Measurements from ENCODE around the gene CRADD.
"Not testable (repeated sequence)": the region's sequence is repeated elsewhere in the genome, so short reads cannot be mapped to it uniquely, and the experiment has no call there.

CRADD gene

DNA sequence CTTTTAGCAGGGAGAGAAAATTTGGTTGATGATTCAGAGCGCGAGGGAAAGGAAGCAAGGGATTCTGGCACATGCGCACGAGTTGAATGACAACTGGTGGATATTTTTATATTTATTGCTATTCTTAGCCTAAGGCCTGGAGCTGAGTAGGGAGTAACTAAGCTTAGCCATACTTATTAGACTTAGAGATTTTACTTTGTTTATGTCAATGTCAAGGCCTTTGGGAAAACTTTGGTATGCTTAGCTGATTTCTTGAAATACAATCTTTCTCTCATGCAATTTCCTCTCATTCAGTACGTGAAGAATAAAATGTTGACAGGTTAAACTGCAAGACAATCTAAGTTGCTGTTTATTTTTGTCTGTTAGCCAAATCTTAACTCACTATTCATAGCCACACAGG is 101.1 kb downstream of the CRADD start:
- no peaks in the 10 kb centered on the region for H3K9me3 ChIP-seq (ENCODE audit: control insufficient read depth in 2 of 2, low read length in 2 of 2)
- no peaks in the 10 kb centered on the region for H3K27me3 ChIP-seq (ENCODE audit: control insufficient read depth in 2 of 2, insufficient read depth in 2 of 2, low read length in 2 of 2)
- peak overlapping the region in 1 of 2 donors; percentile 72 for H3K27ac ChIP-seq (ENCODE audit: low read depth in 2 of 2, low read length in 2 of 2)
- peaks cover 0 to 6% of the 10 kb centered on the region in 2 donors for H3K4me1 ChIP-seq (ENCODE audit: control insufficient read depth in 2 of 2, insufficient read depth in 2 of 2, low read length in 2 of 2)
- no peak overlapping the region for H3K4me3 ChIP-seq (ENCODE audit: low read length in 2 of 2)
- H3K9ac ChIP-seq (ENCODE audit: low read depth in 1 of 2, low read length in 2 of 2) = no peak overlapping the region
- no peaks in the 10 kb centered on the region for H3K36me3 ChIP-seq (ENCODE audit: control insufficient read depth in 2 of 2, insufficient read depth in 2 of 2, low read length in 2 of 2)

DNA sequence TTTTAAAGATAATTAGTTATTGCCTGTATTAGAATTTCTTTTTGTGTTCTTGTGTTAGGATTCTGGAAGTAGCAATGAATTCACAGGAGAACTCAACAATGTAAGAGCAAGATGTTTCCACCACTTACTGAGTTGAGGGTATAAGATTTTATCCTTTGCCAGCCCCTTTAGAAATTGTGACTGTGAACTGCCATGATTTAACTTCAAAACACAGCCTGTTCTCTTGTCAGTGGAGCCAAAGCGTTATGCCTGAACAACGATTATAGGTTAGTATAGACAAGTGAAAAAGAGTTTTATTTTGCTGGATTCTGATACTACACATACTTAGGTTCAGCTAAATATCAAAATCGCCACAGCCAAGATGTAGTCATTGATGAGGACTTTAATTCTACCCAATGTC is 101.6 kb downstream of the CRADD start:
- Histone ChIP-seq H3K9ac (ENCODE audit: low read depth in 1 of 2, low read length in 2 of 2) (no peak overlapping the region), H3K9me3 (ENCODE audit: control insufficient read depth in 2 of 2, low read length in 2 of 2) (no peaks in the 10 kb centered on the region), H3K27me3 (ENCODE audit: control insufficient read depth in 2 of 2, insufficient read depth in 2 of 2, low read length in 2 of 2) (no peaks in the 10 kb centered on the region), H3K4me3 (ENCODE audit: low read length in 2 of 2) (no peak overlapping the region), H3K27ac (ENCODE audit: low read depth in 2 of 2, low read length in 2 of 2) (peak overlapping the region; percentile 17 to 48), H3K4me1 (ENCODE audit: control insufficient read depth in 2 of 2, insufficient read depth in 2 of 2, low read length in 2 of 2) (peaks cover 0 to 6% of the 10 kb centered on the region in 2 donors), H3K36me3 (ENCODE audit: control insufficient read depth in 2 of 2, insufficient read depth in 2 of 2, low read length in 2 of 2) (no peaks in the 10 kb centered on the region)

DNA sequence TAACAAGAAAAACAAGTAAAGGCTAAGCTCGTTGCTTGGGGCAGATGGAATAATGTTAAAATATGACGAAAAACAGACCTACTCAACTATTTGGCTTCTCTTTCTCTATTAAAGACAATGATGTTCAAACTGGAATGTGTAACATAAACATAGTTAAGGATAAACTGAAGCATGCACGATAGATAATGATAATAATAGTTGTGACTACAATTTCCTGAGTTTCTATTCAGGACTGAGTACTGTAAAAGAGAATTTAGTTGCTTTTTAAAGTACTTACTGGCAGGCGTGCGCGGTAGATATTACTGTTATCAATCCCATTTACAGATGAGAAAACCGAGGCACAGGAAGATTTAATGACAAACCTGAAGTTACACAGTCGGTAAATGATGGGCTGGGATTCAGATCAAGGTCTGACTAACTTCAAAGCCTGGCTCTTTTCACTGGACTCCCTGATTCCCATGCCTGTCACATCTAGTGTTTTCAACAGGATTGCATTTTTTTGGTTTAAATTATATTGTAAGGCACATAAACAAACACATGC is 103.0 kb downstream of the CRADD start:
- H3K4me3 ChIP-seq (ENCODE audit: low read length in 2 of 2) = no peak overlapping the region
- peaks cover 0 to 6% of the 10 kb centered on the region in 2 donors for H3K4me1 ChIP-seq (ENCODE audit: control insufficient read depth in 2 of 2, insufficient read depth in 2 of 2, low read length in 2 of 2)
- H3K27me3 ChIP-seq (ENCODE audit: control insufficient read depth in 2 of 2, insufficient read depth in 2 of 2, low read length in 2 of 2) = no peaks in the 10 kb centered on the region
- no peak overlapping the region for H3K9ac ChIP-seq (ENCODE audit: low read depth in 1 of 2, low read length in 2 of 2)
- H3K27ac ChIP-seq (ENCODE audit: low read depth in 2 of 2, low read length in 2 of 2) = no peak overlapping the region
- H3K36me3 ChIP-seq (ENCODE audit: control insufficient read depth in 2 of 2, insufficient read depth in 2 of 2, low read length in 2 of 2) = no peaks in the 10 kb centered on the region
- H3K9me3 ChIP-seq (ENCODE audit: control insufficient read depth in 2 of 2, low read length in 2 of 2) = no peaks in the 10 kb centered on the region

DNA sequence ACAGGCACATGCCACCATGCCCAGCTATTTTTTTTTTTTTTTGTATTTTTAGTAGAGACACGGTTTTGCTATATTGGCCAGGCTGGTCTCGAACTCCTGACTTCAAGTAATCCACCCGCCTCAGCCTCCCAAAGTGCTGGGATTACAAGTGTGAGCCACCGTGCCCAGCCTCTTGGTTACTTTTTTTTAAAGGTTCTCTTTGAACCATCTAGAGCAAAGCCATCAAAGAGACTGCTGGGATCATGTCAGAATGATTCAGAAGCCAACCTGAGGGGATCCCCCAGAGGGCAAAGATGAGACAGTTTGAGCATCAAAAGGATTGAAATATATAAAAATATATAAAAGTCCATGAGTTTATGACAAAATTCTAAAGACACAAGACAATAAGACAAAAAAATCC is 103.7 kb downstream of the CRADD start:
- H3K4me1 ChIP-seq (ENCODE audit: control insufficient read depth in 2 of 2, insufficient read depth in 2 of 2, low read length in 2 of 2); H3K27me3 ChIP-seq (ENCODE audit: control insufficient read depth in 2 of 2, insufficient read depth in 2 of 2, low read length in 2 of 2); H3K9me3 ChIP-seq (ENCODE audit: control insufficient read depth in 2 of 2, low read length in 2 of 2); H3K36me3 ChIP-seq (ENCODE audit: control insufficient read depth in 2 of 2, insufficient read depth in 2 of 2, low read length in 2 of 2); H3K4me3 ChIP-seq (ENCODE audit: low read length in 2 of 2); H3K27ac ChIP-seq (ENCODE audit: low read depth in 2 of 2, low read length in 2 of 2); H3K9ac ChIP-seq (ENCODE audit: low read depth in 1 of 2, low read length in 2 of 2): not testable (repeated sequence)

DNA sequence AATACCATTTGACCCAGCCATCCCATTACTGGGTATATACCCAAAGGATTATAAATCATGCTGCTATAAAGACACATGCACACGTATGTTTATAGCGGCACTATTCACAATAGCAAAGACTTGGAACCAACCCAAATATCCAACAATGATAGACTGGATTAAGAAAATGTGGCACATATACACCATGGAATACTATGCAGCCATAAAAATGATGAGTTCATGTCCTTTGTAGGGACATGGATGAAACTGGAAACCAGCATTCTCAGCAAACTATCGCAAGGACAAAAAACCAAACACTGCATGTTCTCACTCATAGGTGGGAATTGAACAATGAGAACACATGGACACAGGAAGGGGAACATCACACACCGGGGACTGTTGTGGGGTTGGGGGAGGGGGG is 104.8 kb downstream of the CRADD start:
- H3K27ac ChIP-seq (ENCODE audit: low read depth in 2 of 2, low read length in 2 of 2); H3K36me3 ChIP-seq (ENCODE audit: control insufficient read depth in 2 of 2, insufficient read depth in 2 of 2, low read length in 2 of 2); H3K9ac ChIP-seq (ENCODE audit: low read depth in 1 of 2, low read length in 2 of 2); H3K27me3 ChIP-seq (ENCODE audit: control insufficient read depth in 2 of 2, insufficient read depth in 2 of 2, low read length in 2 of 2); H3K4me3 ChIP-seq (ENCODE audit: low read length in 2 of 2); H3K4me1 ChIP-seq (ENCODE audit: control insufficient read depth in 2 of 2, insufficient read depth in 2 of 2, low read length in 2 of 2); H3K9me3 ChIP-seq (ENCODE audit: control insufficient read depth in 2 of 2, low read length in 2 of 2): not testable (repeated sequence)

DNA sequence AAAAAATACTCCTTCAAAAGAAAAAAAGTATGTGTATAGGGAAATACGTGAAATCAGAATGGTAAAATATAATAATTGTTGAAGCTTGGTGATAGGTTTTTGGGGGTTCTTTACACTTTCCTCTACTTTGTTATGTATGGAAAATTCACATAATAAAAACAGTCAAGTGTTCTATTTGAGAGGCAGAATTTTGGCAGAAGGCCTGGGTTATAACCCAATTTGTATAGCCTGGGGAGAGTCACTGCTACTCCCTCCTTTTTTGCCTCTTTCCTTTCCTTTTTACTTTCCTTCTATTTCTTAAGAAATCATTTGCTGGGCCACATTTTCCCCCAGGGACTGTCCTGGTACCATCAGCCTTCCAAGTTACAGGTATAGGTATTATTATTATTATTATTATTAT is 105.7 kb downstream of the CRADD start:
- H3K9ac ChIP-seq (ENCODE audit: low read depth in 1 of 2, low read length in 2 of 2) = no peak overlapping the region
- no peak overlapping the region for H3K27ac ChIP-seq (ENCODE audit: low read depth in 2 of 2, low read length in 2 of 2)
- H3K36me3 ChIP-seq (ENCODE audit: control insufficient read depth in 2 of 2, insufficient read depth in 2 of 2, low read length in 2 of 2) = no peaks in the 10 kb centered on the region
- no peak overlapping the region for H3K4me3 ChIP-seq (ENCODE audit: low read length in 2 of 2)
- H3K9me3 ChIP-seq (ENCODE audit: control insufficient read depth in 2 of 2, low read length in 2 of 2) = no peaks in the 10 kb centered on the region
- peaks cover 0 to 1% of the 10 kb centered on the region in 2 donors for H3K4me1 ChIP-seq (ENCODE audit: control insufficient read depth in 2 of 2, insufficient read depth in 2 of 2, low read length in 2 of 2)
- no peaks in the 10 kb centered on the region for H3K27me3 ChIP-seq (ENCODE audit: control insufficient read depth in 2 of 2, insufficient read depth in 2 of 2, low read length in 2 of 2)

DNA sequence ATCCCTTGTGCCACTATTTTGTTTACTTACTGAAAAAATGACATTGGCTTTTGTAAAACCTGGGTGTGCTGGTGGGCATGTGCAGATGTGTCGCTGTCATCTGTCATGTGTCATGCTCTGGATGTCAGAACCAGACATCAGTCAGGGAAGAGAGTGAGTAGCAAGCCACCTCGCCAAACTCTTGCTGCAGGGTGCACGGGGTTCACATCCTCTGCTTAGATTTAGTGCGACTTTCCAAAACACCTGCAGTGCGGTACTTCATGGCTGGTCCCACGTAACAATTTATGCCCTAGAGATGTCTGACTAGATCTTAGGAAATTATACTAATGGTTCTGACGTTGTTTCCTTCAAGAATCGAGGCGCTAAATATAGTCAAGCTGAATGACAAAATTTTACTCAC is 106.7 kb downstream of the CRADD start:
- no peaks in the 10 kb centered on the region for H3K4me1 ChIP-seq (ENCODE audit: control insufficient read depth in 2 of 2, insufficient read depth in 2 of 2, low read length in 2 of 2)
- no peak overlapping the region for H3K4me3 ChIP-seq (ENCODE audit: low read length in 2 of 2)
- no peaks in the 10 kb centered on the region for H3K36me3 ChIP-seq (ENCODE audit: control insufficient read depth in 2 of 2, insufficient read depth in 2 of 2, low read length in 2 of 2)
- H3K27me3 ChIP-seq (ENCODE audit: control insufficient read depth in 2 of 2, insufficient read depth in 2 of 2, low read length in 2 of 2) = no peaks in the 10 kb centered on the region
- H3K27ac ChIP-seq (ENCODE audit: low read depth in 2 of 2, low read length in 2 of 2) = peak overlapping the region in 1 of 2 donors; percentile 29
- H3K9ac ChIP-seq (ENCODE audit: low read depth in 1 of 2, low read length in 2 of 2) = no peak overlapping the region
- no peaks in the 10 kb centered on the region for H3K9me3 ChIP-seq (ENCODE audit: control insufficient read depth in 2 of 2, low read length in 2 of 2)

DNA sequence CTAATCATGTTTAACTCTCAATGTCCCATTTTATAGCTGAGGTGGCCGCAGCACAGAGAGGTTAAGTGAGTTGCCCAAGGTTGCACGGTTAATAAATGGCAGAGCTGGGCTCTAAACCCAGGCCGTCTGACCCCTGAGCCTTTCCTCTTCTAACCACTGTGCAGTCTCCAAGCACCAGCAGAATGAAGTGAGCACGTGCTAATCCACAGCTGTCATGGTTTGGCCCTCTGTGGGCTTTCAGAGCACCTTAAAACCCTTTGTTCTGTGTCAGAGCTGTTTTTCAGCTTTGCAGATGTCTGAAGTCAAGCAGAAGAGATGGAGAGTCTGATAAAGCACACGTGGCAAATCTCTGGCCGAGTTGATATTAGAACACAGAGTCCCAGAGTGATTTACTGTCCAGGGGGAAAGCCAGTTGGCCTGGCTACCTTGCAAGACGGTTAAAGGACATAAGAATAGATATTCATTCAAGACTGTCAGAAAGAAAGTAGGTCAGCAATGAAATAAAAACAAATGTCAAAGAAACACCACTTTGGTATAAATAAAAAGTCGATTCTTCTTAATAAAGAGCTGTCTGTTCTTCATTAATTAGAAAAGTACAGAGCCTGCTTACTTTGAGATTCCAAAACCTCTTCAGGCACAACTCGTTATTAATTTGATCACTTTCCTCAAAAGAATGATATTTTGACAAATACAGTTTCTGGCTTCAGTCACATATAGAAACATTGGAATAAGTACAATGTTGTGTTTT is 107.3 kb downstream of the CRADD start:
- no peaks in the 10 kb centered on the region for H3K36me3 ChIP-seq (ENCODE audit: control insufficient read depth in 2 of 2, insufficient read depth in 2 of 2, low read length in 2 of 2)
- peak overlapping the region; percentile 12 to 29 for H3K27ac ChIP-seq (ENCODE audit: low read depth in 2 of 2, low read length in 2 of 2)
- H3K9ac ChIP-seq (ENCODE audit: low read depth in 1 of 2, low read length in 2 of 2) = no peak overlapping the region
- no peaks in the 10 kb centered on the region for H3K4me1 ChIP-seq (ENCODE audit: control insufficient read depth in 2 of 2, insufficient read depth in 2 of 2, low read length in 2 of 2)
- no peaks in the 10 kb centered on the region for H3K27me3 ChIP-seq (ENCODE audit: control insufficient read depth in 2 of 2, insufficient read depth in 2 of 2, low read length in 2 of 2)
- no peak overlapping the region for H3K4me3 ChIP-seq (ENCODE audit: low read length in 2 of 2)
- H3K9me3 ChIP-seq (ENCODE audit: control insufficient read depth in 2 of 2, low read length in 2 of 2) = no peaks in the 10 kb centered on the region

DNA sequence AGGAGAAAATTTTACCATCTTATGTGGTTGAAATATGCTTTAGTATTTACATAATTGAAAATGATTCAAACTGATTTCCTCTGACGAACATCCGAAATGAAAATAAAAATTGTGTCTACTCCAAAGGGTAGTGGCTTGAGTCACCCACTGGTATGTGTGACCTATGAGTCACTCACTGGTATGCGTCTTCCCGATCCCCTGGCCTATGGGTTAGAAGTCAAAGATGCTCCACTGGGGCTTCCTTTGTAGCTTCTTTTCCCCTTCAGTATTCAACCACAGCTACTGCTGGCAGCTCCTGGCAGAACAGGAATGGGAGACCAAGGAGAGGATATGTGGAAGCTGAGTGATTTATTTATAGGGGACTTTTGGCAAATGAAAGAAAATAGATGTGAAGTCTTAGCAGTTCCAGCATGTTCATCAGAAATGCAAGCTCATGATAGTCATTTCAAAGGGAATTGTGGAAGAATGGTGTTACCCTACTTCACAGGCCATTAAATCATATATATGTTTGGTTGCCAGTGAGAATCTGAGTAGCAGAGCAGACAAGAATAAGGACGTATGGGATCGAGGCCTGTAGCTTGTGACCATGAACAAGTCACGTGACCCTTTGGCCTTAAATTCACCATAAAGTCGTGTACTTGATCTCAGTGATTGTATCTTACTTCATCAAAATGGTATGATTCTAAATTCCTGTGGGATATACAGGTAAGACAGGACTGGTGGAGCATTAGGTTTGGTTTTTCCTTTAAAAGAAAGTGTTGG is 108.3 kb downstream of the CRADD start:
- peak overlapping the region; percentile 18 to 46 for H3K27ac ChIP-seq (ENCODE audit: low read depth in 2 of 2, low read length in 2 of 2)
- H3K4me3 ChIP-seq (ENCODE audit: low read length in 2 of 2) = no peak overlapping the region
- H3K27me3 ChIP-seq (ENCODE audit: control insufficient read depth in 2 of 2, insufficient read depth in 2 of 2, low read length in 2 of 2) = no peaks in the 10 kb centered on the region
- H3K36me3 ChIP-seq (ENCODE audit: control insufficient read depth in 2 of 2, insufficient read depth in 2 of 2, low read length in 2 of 2) = no peaks in the 10 kb centered on the region
- no peak overlapping the region for H3K9ac ChIP-seq (ENCODE audit: low read depth in 1 of 2, low read length in 2 of 2)
- H3K9me3 ChIP-seq (ENCODE audit: control insufficient read depth in 2 of 2, low read length in 2 of 2) = no peaks in the 10 kb centered on the region
- no peaks in the 10 kb centered on the region for H3K4me1 ChIP-seq (ENCODE audit: control insufficient read depth in 2 of 2, insufficient read depth in 2 of 2, low read length in 2 of 2)

DNA sequence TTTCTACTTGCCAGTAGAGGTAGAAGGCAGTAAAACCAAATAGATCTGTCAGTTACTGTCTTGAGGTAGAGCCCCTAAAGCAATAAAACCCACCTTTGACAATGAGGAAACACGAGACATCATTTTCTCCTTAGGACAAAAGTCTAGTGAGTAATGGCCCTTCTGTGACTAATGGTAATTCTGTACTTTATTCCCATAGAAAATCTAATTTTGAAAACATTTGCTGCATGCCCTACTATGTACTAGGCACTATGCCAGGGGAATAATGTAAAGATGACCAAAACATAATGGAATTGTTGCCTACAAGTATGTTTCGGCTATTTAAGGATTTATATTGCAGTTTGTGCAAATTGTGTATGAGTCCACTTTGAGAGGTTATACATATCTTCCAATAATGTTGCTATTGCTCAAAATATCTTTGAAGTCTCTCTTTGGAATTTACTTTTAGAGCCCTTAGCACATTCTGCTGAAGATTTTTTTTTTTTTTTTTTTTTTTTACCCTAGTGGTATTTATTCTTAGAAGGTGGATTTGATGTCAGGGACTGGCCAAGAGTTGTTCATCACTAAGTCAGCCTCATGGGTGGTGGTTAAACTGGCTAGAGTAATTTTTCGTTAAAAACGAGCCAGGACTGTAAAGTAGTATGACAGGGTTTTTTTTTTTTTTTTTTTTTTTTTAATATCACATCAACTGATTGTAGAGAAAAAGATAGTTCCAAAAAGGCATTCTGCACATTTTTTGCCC is 109.7 kb downstream of the CRADD start:
- Histone ChIP-seq H3K9me3 (ENCODE audit: control insufficient read depth in 2 of 2, low read length in 2 of 2) (no peaks in the 10 kb centered on the region), H3K27ac (ENCODE audit: low read depth in 2 of 2, low read length in 2 of 2) (no peak overlapping the region), H3K27me3 (ENCODE audit: control insufficient read depth in 2 of 2, insufficient read depth in 2 of 2, low read length in 2 of 2) (no peaks in the 10 kb centered on the region), H3K4me1 (ENCODE audit: control insufficient read depth in 2 of 2, insufficient read depth in 2 of 2, low read length in 2 of 2) (no peaks in the 10 kb centered on the region), H3K36me3 (ENCODE audit: control insufficient read depth in 2 of 2, insufficient read depth in 2 of 2, low read length in 2 of 2) (no peaks in the 10 kb centered on the region), H3K4me3 (ENCODE audit: low read length in 2 of 2) (no peak overlapping the region), H3K9ac (ENCODE audit: low read depth in 1 of 2, low read length in 2 of 2) (no peak overlapping the region)

Data from mucosa of rectum (tissue), 2 donors.